ENCODE measurements around the gene IFT52. TPM values are rescaled to one million over a fixed set of nuclear protein-coding genes. Genes with fewer than 3 reads are reported as not detected.

The IFT52 gene
- total RNA-seq, 2 experiments from 2014 or later = 14.2 to 15.7 TPM

GRCh38 chr20:43564993-43565757 is 25.6 kb upstream of the IFT52 start:
- H3K4me3 Mint-ChIP-seq = no peak overlapping the region
- TF ChIP-seq CTCF (IDR thresholded peaks at IDR 0.05) = no peak
- ChIA-PET POLR2A (no interaction called here), CTCF (no interaction called here)
- H3K36me3 Mint-ChIP-seq (ENCODE audit: low read depth) = no peaks in the 10 kb centered on the region
- H3K4me1 Mint-ChIP-seq (ENCODE audit: low read depth) = no peaks in the 10 kb centered on the region
- no peak overlapping the region for H3K27ac Mint-ChIP-seq
- ATAC-seq (no peak), DNase-seq (no peak)
- H3K9me3 Mint-ChIP-seq = no peaks in the 10 kb centered on the region
- intact Hi-C loops (cut with micrococcal nuclease) = no loop called here
- H3K27me3 Mint-ChIP-seq = no peaks in the 10 kb centered on the region

GRCh38 chr20:43565758-43566104 is 25.0 kb upstream of the IFT52 start:
- Mint-ChIP-seq H3K4me1 (ENCODE audit: low read depth) (no peaks in the 10 kb centered on the region), H3K9me3 (no peaks in the 10 kb centered on the region), H3K4me3 (no peak overlapping the region), H3K36me3 (ENCODE audit: low read depth) (no peaks in the 10 kb centered on the region), H3K27ac (no peak overlapping the region), H3K27me3 (no peaks in the 10 kb centered on the region)
- ATAC-seq (no peak), DNase-seq (no peak)
- intact Hi-C loops (cut with micrococcal nuclease) = no loop called here
- no peak for TF ChIP-seq CTCF (IDR thresholded peaks at IDR 0.05)
- CTCF ChIA-PET = no interaction called here
- POLR2A ChIA-PET = no interaction called here

GRCh38 chr20:43567477-43567876 is 23.3 kb upstream of the IFT52 start:
- Mint-ChIP-seq H3K9me3 (no peaks in the 10 kb centered on the region), H3K27me3 (no peaks in the 10 kb centered on the region), H3K36me3 (ENCODE audit: low read depth) (no peaks in the 10 kb centered on the region), H3K27ac (no peak overlapping the region), H3K4me3 (no peak overlapping the region), H3K4me1 (ENCODE audit: low read depth) (no peaks in the 10 kb centered on the region)
- no peak for TF ChIP-seq CTCF (IDR thresholded peaks at IDR 0.05)
- ChIA-PET POLR2A (no interaction called here), CTCF (no interaction called here)
- no peak for ATAC-seq
- intact Hi-C loops (cut with micrococcal nuclease) = no loop called here
- no peak for DNase-seq

GRCh38 chr20:43568706-43569105 is 22.0 kb upstream of the IFT52 start:
- intact Hi-C loops (cut with micrococcal nuclease) = no loop called here
- Mint-ChIP-seq H3K4me1 (ENCODE audit: low read depth) (no peaks in the 10 kb centered on the region), H3K27me3 (no peaks in the 10 kb centered on the region), H3K4me3 (no peak overlapping the region), H3K27ac (no peak overlapping the region), H3K9me3 (no peaks in the 10 kb centered on the region), H3K36me3 (ENCODE audit: low read depth) (no peaks in the 10 kb centered on the region)
- no peak for DNase-seq
- no peak for ATAC-seq
- CTCF ChIA-PET = interaction anchor here (1.7 kb wide), 1 partner anchor 30 kb away, joined by 7 read pairs; no protein-coding TSS in a partner anchor
- POLR2A ChIA-PET = no interaction called here
- no peak for TF ChIP-seq CTCF (IDR thresholded peaks at IDR 0.05)

GRCh38 chr20:43569282-43569681 is 21.5 kb upstream of the IFT52 start:
- H3K4me3 Mint-ChIP-seq = no peak overlapping the region
- CTCF ChIA-PET = interaction anchor here (1.7 kb wide), 1 partner anchor 31 kb away, joined by 7 read pairs; no protein-coding TSS in a partner anchor
- ATAC-seq = no peak

More at GRCh38 chr20:43569282-43569681, 21.5 kb upstream of the IFT52 start:
- H3K4me1 Mint-ChIP-seq (ENCODE audit: low read depth) = no peaks in the 10 kb centered on the region
- H3K9me3 Mint-ChIP-seq = no peaks in the 10 kb centered on the region
- H3K27me3 Mint-ChIP-seq = no peaks in the 10 kb centered on the region
- no peaks in the 10 kb centered on the region for H3K36me3 Mint-ChIP-seq (ENCODE audit: low read depth)
- POLR2A ChIA-PET = no interaction called here
- DNase-seq = no peak
- intact Hi-C loops (cut with micrococcal nuclease) = no loop called here
- H3K27ac Mint-ChIP-seq = no peak overlapping the region
- no peak for TF ChIP-seq CTCF (IDR thresholded peaks at IDR 0.05)
